HG03342 (cell line): ENCODE results near the gene CGB2.
"Not testable (repeated sequence)": the region's sequence is repeated elsewhere in the genome, so short reads cannot be mapped to it uniquely, and the experiment has no call there.

Experiments
- ATAC-seq: cut with Tn5 transposase; IDR thresholded peaks from one replicate; pipeline ENCODE4 v1.9.1; 2021; ENCODE audit warnings: mild to moderate bottlenecking, moderate library complexity; ENCODE audit not compliant: unreplicated experiment

The CGB2 gene

GRCh38 chr19:49030323-49030722, 1.4 kb upstream of the CGB2 start:
- ATAC-seq: not testable (repeated sequence)

- not testable (repeated sequence) for ATAC-seq
Measured at GRCh38 chr19:49036815-49037214, 5.1 kb downstream of the CGB2 start, which contains the start of gene CGB1. Gene CGB1 (minus strand): TSS chr19:49036895. CDS start chr19:49036711, 184 bp downstream.

- not testable (repeated sequence) for ATAC-seq
Measured at GRCh38 chr19:49038111-49038510, 6.4 kb downstream of the CGB2 start.

GRCh38 chr19:49038557-49039276, 7.0 kb downstream of the CGB2 start:
- ATAC-seq: not testable (repeated sequence)

GRCh38 chr19:49039736-49040135, 8.0 kb downstream of the CGB2 start:
- ATAC-seq: not testable (repeated sequence)

- ATAC-seq: no peak
Measured at GRCh38 chr19:49042177-49042576, 10.5 kb downstream of the CGB2 start.

- not testable (repeated sequence) for ATAC-seq
Measured at GRCh38 chr19:49042666-49043065, 11.0 kb downstream of the CGB2 start.

- not testable (repeated sequence) for ATAC-seq
Measured at GRCh38 chr19:49043548-49043947, 11.9 kb downstream of the CGB2 start, which contains the start of gene CGB5. Gene CGB5 (plus strand): TSS chr19:49043848. CDS start chr19:49044210, 362 bp downstream.

GRCh38 chr19:49049011-49049410, 17.3 kb downstream of the CGB2 start, which contains the start of gene CGB8:
Gene CGB8 (minus strand): TSS chr19:49049111. CDS start chr19:49048739, 372 bp downstream.
- ATAC-seq: not testable (repeated sequence)

GRCh38 chr19:49049834-49050233, 18.1 kb downstream of the CGB2 start:
- ATAC-seq: not testable (repeated sequence)

GRCh38 chr19:49050376-49051033, 18.8 kb downstream of the CGB2 start:
- ATAC-seq: not testable (repeated sequence)

GRCh38 chr19:49056101-49056901, 24.6 kb downstream of the CGB2 start:
- ATAC-seq: no peak

GRCh38 chr19:49056902-49057596, 25.4 kb downstream of the CGB2 start:
- not testable (repeated sequence) for ATAC-seq

GRCh38 chr19:49057636-49058234, 26.0 kb downstream of the CGB2 start, which contains the start of gene CGB7:
Gene CGB7 (minus strand): TSS chr19:49057749. CDS start chr19:49055375, 2,374 bp downstream.
- ATAC-seq: no peak

- no peak for ATAC-seq
Measured at GRCh38 chr19:49058562-49058961, 26.9 kb downstream of the CGB2 start.

GRCh38 chr19:49059053-49059452, 27.4 kb downstream of the CGB2 start:
- ATAC-seq: no peak

GRCh38 chr19:49061000-49061399, 29.3 kb downstream of the CGB2 start:
- no peak for ATAC-seq

- ATAC-seq: no peak
Measured at GRCh38 chr19:49061445-49061844, 29.8 kb downstream of the CGB2 start.

- ATAC-seq: no peak
Measured at GRCh38 chr19:49064029-49064629, 32.4 kb downstream of the CGB2 start.
